Calu3 (cell line): ENCODE measurements around the gene UMAD1. TPM values are rescaled to one million over a fixed set of nuclear protein-coding genes. Genes with fewer than 3 reads are reported as not detected.

Source experiments
- BruUV-seq: library from RNA; stranded (reverse); fragments of 400-500 nt; replicated peaks from 2 replicates; lab custom pipeline; 2021; lab: Mats Ljungman, UMichigan
- CTCF ChIA-PET: fragments of 300-600 bp; sonication (Branson Sonifier 250); formaldehyde crosslinking; loops from one replicate; lab custom pipeline; 2022; ENCODE audit warnings: antibody characterized with exemption; lab: Charles Lee
- DNase-seq: peaks from one replicate; pipeline ENCODE4 v3.0.0; 2022
- H3K27ac Mint-ChIP-seq: one replicate; pipeline ENCODE4 v1.8.0; 2022; ENCODE audit warnings: mixed read lengths; ENCODE audit not compliant: unreplicated experiment
- H3K27me3 Mint-ChIP-seq: one replicate; pipeline ENCODE4 v1.8.0; 2022; ENCODE audit warnings: mixed read lengths; ENCODE audit not compliant: unreplicated experiment
- H3K36me3 Mint-ChIP-seq: one replicate; pipeline ENCODE4 v1.8.0; 2022; ENCODE audit warnings: mild to moderate bottlenecking, moderate library complexity, mixed read lengths; ENCODE audit not compliant: insufficient read depth, unreplicated experiment
- H3K4me1 Mint-ChIP-seq: one replicate; pipeline ENCODE4 v1.8.0; 2022; ENCODE audit warnings: mild to moderate bottlenecking, low read depth, mixed read lengths; ENCODE audit not compliant: unreplicated experiment
- H3K4me3 Mint-ChIP-seq: one replicate; pipeline ENCODE4 v1.8.0; 2022; ENCODE audit warnings: mild to moderate bottlenecking, low read depth, moderate library complexity, mixed read lengths; ENCODE audit not compliant: unreplicated experiment
- H3K9me3 Mint-ChIP-seq: one replicate; pipeline ENCODE4 v1.8.0; 2022; ENCODE audit warnings: low read depth, mixed read lengths; ENCODE audit not compliant: unreplicated experiment
- CTCF ChIP-seq: fragments of 200-600 bp; IDR thresholded peaks from one replicate; pipeline ENCODE4 v1.8.0; 2022; ENCODE audit warnings: antibody characterized with exemption; ENCODE audit not compliant: unreplicated experiment
- intact Hi-C: fragments of 100-400 bp; cut with micrococcal nuclease; formaldehyde crosslinking; loops from one replicate; pipeline ENCODE4 v1.10.0; 2022; ENCODE audit not compliant: unreplicated experiment
- total RNA-seq: library from RNA; stranded (reverse); gene quantifications from 2 replicates; pipeline ENCODE4 v1.2.3, GENCODE V29; 2022

Gene UMAD1
- total RNA-seq, 1 experiment from 2014 or later: 25.2 TPM

GRCh38 chr7:7706556-7707172, 66.1 kb downstream of the UMAD1 start:
- no peak for DNase-seq
- Mint-ChIP-seq H3K27me3 (no peaks in the 10 kb centered on the region), H3K4me3 (no peak overlapping the region), H3K36me3 (no peaks in the 10 kb centered on the region), H3K27ac (no peak overlapping the region), H3K4me1 (peaks cover 12% of the 10 kb centered on the region), H3K9me3 (no peaks in the 10 kb centered on the region)
- intact Hi-C loops: no loop called here
- BruUV-seq: no TSS peak
- no peak for TF ChIP-seq CTCF
- CTCF ChIA-PET: no interaction called here

GRCh38 chr7:7707246-7707645, 66.7 kb downstream of the UMAD1 start:
- Mint-ChIP-seq H3K27ac (no peak overlapping the region), H3K27me3 (no peaks in the 10 kb centered on the region), H3K4me3 (no peak overlapping the region), H3K9me3 (no peaks in the 10 kb centered on the region), H3K4me1 (peaks cover 12% of the 10 kb centered on the region), H3K36me3 (no peaks in the 10 kb centered on the region)
- CTCF ChIA-PET: interaction anchor here (1.2 kb wide), 1 partner anchor 11 kb away, joined by 4 read pairs; no protein-coding TSS in a partner anchor
- no peak for TF ChIP-seq CTCF
- no TSS peak for BruUV-seq
- intact Hi-C loops: no loop called here
- DNase-seq: no peak

- CTCF ChIA-PET: interaction anchor here (1.1 to 1.2 kb wide), 2 partner anchors 11 to 13 kb away, joined by 4 to 5 read pairs; no protein-coding TSS in a partner anchor
- no peak for DNase-seq
- intact Hi-C loops: no loop called here
- H3K4me1 Mint-ChIP-seq: peaks cover 12% of the 10 kb centered on the region
- no peaks in the 10 kb centered on the region for H3K9me3 Mint-ChIP-seq
- no peak for TF ChIP-seq CTCF
- H3K27ac Mint-ChIP-seq: no peak overlapping the region
- H3K27me3 Mint-ChIP-seq: no peaks in the 10 kb centered on the region
- no TSS peak for BruUV-seq
- no peak overlapping the region for H3K4me3 Mint-ChIP-seq
- no peaks in the 10 kb centered on the region for H3K36me3 Mint-ChIP-seq
These were observed 67.3 kb downstream of the UMAD1 start for GRCh38 chr7:7707806-7708205.

- Mint-ChIP-seq H3K4me3 (no peak overlapping the region), H3K27ac (peak overlapping the region; percentile 22)
These were observed 68.7 kb downstream of the UMAD1 start for GRCh38 chr7:7709291-7709690.

More at GRCh38 chr7:7709291-7709690, 68.7 kb downstream of the UMAD1 start:
- intact Hi-C loops: no loop called here
- CTCF ChIA-PET: no interaction called here
- no peaks in the 10 kb centered on the region for H3K36me3 Mint-ChIP-seq
- H3K9me3 Mint-ChIP-seq: no peaks in the 10 kb centered on the region
- peaks cover 12% of the 10 kb centered on the region for H3K4me1 Mint-ChIP-seq
- BruUV-seq: no TSS peak
- DNase-seq: no peak
- TF ChIP-seq CTCF: no peak
- no peaks in the 10 kb centered on the region for H3K27me3 Mint-ChIP-seq
